GM12878 (cell line): ENCODE results near the gene LYL1. TPM values are rescaled to one million over a fixed set of nuclear protein-coding genes. Genes with fewer than 3 reads are reported as not detected.

ENCODE experiments used
- ATAC-seq: fragments of 200-7000 bp; cut with Tn5 transposase; 3 replicates; pipeline ENCODE4 v1.9.1; 2020; ENCODE audit warnings: mild to moderate bottlenecking, moderate library complexity
- BruUV-seq: library from RNA; stranded (reverse); fragments of 400-500 nt; replicated peaks from 2 replicates; lab custom pipeline; 2021; lab: Mats Ljungman, UMichigan
- CTCF ChIA-PET: fragments of 300-600 bp; sonication (Branson Sonifier 250); formaldehyde crosslinking; extraction: SDS; loops from one replicate; lab custom pipeline; 2021; ENCODE audit warnings: inconsistent platforms; lab: Yijun Ruan, JAX
- POLR2A ChIA-PET: fragments of 350-600 bp; formaldehyde crosslinking; extraction: SDS; loops from one replicate; lab custom pipeline; 2021; ENCODE audit warnings: inconsistent platforms; lab: Charles Lee
- RAD21 ChIA-PET: fragments of 300-600 bp; sonication (Branson Sonifier 250); formaldehyde crosslinking; loops from one replicate; lab custom pipeline; 2023; ENCODE audit warnings: antibody characterized with exemption; ENCODE audit not compliant: unreplicated experiment; lab: Charles Lee
- SMC1A ChIA-PET: fragments of 300-600 bp; sonication (Branson Sonifier 250); formaldehyde crosslinking; loops from one replicate; lab custom pipeline; 2023; ENCODE audit not compliant: unreplicated experiment, uncharacterized antibody; lab: Charles Lee
- DNase-seq: peaks from one replicate; pipeline ENCODE4 v3.0.0-alpha.2; 2011; ENCODE audit warnings: low read depth, low spot score
- FAIRE-seq: peaks from 3 replicates; lab custom pipeline; 2011; peaks lifted over from hg19 to GRCh38; lab: Jason Lieb, UNC
- H2AFZ ChIP-seq: 2 replicates; pipeline ENCODE4 v1.6.0; 2011; ENCODE audit warnings: low read depth, low read length, control low read depth; ENCODE audit not compliant: control insufficient read depth
- H3K27ac ChIP-seq: 2 replicates; pipeline ENCODE4 v1.5.1; 2011; ENCODE audit warnings: control low read depth; ENCODE audit not compliant: control insufficient read depth, insufficient read depth
- H3K27me3 ChIP-seq, 2 experiments: replicated peaks in 1 of 2; 2 replicates each; pipeline versions ENCODE4 v1.6.0 to v1.6.1; 2011; ENCODE audit warnings: low read length in 1 of 2; ENCODE audit not compliant: control insufficient read depth in 2 of 2, insufficient read depth in 2 of 2
- H3K36me3 ChIP-seq, 2 experiments: 2 replicates each; pipeline ENCODE4 v1.5.1; 2011; ENCODE audit warnings: low read length in 1 of 2; ENCODE audit not compliant: control insufficient read depth in 2 of 2, insufficient read depth in 2 of 2
- H3K4me1 ChIP-seq: 2 replicates; pipeline ENCODE4 v1.6.1; 2011; ENCODE audit warnings: mild to moderate bottlenecking, low read length, moderate library complexity, mixed read lengths; ENCODE audit not compliant: control insufficient read depth, insufficient read depth
- H3K4me2 ChIP-seq: 2 replicates; pipeline ENCODE4 v1.6.0; 2011; ENCODE audit warnings: control low read depth; ENCODE audit not compliant: control insufficient read depth, insufficient read depth
- H3K4me3 ChIP-seq: fragments of 200-600 bp; sonication (generic); 2 replicates; pipeline ENCODE4 v1.5.1; 2016
- H3K79me2 ChIP-seq: 2 replicates; pipeline ENCODE4 v1.6.0; 2011; ENCODE audit warnings: low read length; ENCODE audit not compliant: control insufficient read depth, insufficient read depth
- H3K9ac ChIP-seq: 2 replicates; pipeline ENCODE4 v1.8.0; 2011; ENCODE audit warnings: low read length, control low read depth, mixed read lengths; ENCODE audit not compliant: control insufficient read depth, insufficient read depth
- H3K9me3 ChIP-seq: replicated peaks from 3 replicates; pipeline ENCODE4 v1.5.1; 2011; ENCODE audit warnings: mild to moderate bottlenecking, low read length; ENCODE audit not compliant: control insufficient read depth, insufficient read depth
- H4K20me1 ChIP-seq: 2 replicates; pipeline ENCODE4 v1.6.0; 2011; ENCODE audit not compliant: control insufficient read depth, insufficient read depth
- BACH1 ChIP-seq: fragments of 450-650 bp; IDR thresholded peaks from 2 replicates; pipeline ENCODE4 v1.6.1; 2017; ENCODE audit warnings: mild to moderate bottlenecking, borderline replicate concordance
- CHD2 ChIP-seq: IDR thresholded peaks from 2 replicates; pipeline ENCODE4 v1.6.1; 2011; ENCODE audit warnings: low read depth, low read length, improper control_type of control experiment, borderline replicate concordance
- CREB1 ChIP-seq: IDR thresholded peaks from 2 replicates; pipeline ENCODE4 v1.6.1; 2012; ENCODE audit warnings: low read depth, mild to moderate bottlenecking, inconsistent platforms
- ESRRA ChIP-seq: IDR thresholded peaks from 2 replicates; pipeline ENCODE4 v1.6.1; 2012; ENCODE audit warnings: mild to moderate bottlenecking, low read length, improper control_type of control experiment
- MTA2 ChIP-seq: fragments of 450-650 bp; IDR thresholded peaks from 2 replicates; pipeline ENCODE4 v1.6.1; 2016; ENCODE audit warnings: low read depth, mild to moderate bottlenecking, moderate library complexity
- NKRF ChIP-seq: fragments of 450-650 bp; conservative IDR thresholded peaks from 2 replicates; pipeline ENCODE4 v1.6.1; 2017; ENCODE audit warnings: mild to moderate bottlenecking, moderate library complexity
- PML ChIP-seq: IDR thresholded peaks from 2 replicates; pipeline ENCODE4 v1.6.1; 2012; ENCODE audit warnings: low read length, inconsistent platforms
- PRDM15 ChIP-seq: fragments of 450-650 bp; formaldehyde crosslinking; IDR thresholded peaks from 2 replicates; pipeline ENCODE4 v1.4.0; 2020; ENCODE audit warnings: mild to moderate bottlenecking, moderate library complexity
- RELA ChIP-seq: fragments of 450-650 bp; IDR thresholded peaks from 2 replicates; pipeline ENCODE4 v1.8.0; 2014; ENCODE audit warnings: borderline replicate concordance; ENCODE audit not compliant: partially characterized antibody
- SMARCA5 ChIP-seq: fragments of 450-650 bp; IDR thresholded peaks from 2 replicates; pipeline ENCODE4 v1.6.1; 2017; ENCODE audit warnings: mild to moderate bottlenecking
- STAT1 ChIP-seq: fragments of 450-650 bp; conservative IDR thresholded peaks from 2 replicates; pipeline ENCODE4 v1.6.1; 2014; ENCODE audit warnings: antibody characterized with exemption, mild to moderate bottlenecking
- STAT3 ChIP-seq: IDR thresholded peaks from 2 replicates; pipeline ENCODE4 v1.6.1; 2011; ENCODE audit warnings: low read depth, low read length, improper control_type of control experiment
- TCF12 ChIP-seq: IDR thresholded peaks from 2 replicates; pipeline ENCODE4 v1.6.1; 2011; ENCODE audit warnings: low read depth, mild to moderate bottlenecking, low read length
- TCF3 ChIP-seq: IDR thresholded peaks from 2 replicates; pipeline ENCODE4 v1.6.1; 2012; ENCODE audit warnings: low read depth, mild to moderate bottlenecking, low read length, borderline replicate concordance; ENCODE audit not compliant: insufficient read depth
- USF1 ChIP-seq: IDR thresholded peaks from 2 replicates; pipeline ENCODE4 v1.6.1; 2011; ENCODE audit warnings: borderline replicate concordance, low read depth, mild to moderate bottlenecking, moderate library complexity, mixed read lengths, low read length; ENCODE audit not compliant: insufficient read depth; ENCODE audit errors: extremely low read length
- ZNF24 ChIP-seq: fragments of 450-650 bp; IDR thresholded peaks from 2 replicates; pipeline ENCODE4 v1.6.1; 2017; ENCODE audit warnings: antibody characterized with exemption, mild to moderate bottlenecking
- ZNF622 ChIP-seq: fragments of 450-650 bp; IDR thresholded peaks from 2 replicates; pipeline ENCODE4 v1.6.1; 2017; ENCODE audit warnings: mild to moderate bottlenecking, inconsistent platforms
- WGBS: methylation state at CpG from one replicate; pipeline ENCODE4 v1.1.6; 2016; ENCODE audit warnings: low lambda C conversion rate; ENCODE audit not compliant: insufficient replicate concordance, insufficient coverage; ENCODE audit errors: missing lambda C conversion rate; 5-methylcytosine and 5-hydroxymethylcytosine counted together
- in situ Hi-C: fragments of 300-500 bp; cut with MboI; formaldehyde crosslinking; loops from 9 replicates; pipeline ENCODE4 v1.14.3; 2018; ENCODE audit warnings: mixed read lengths
- intact Hi-C: fragments of 100-400 bp; cut with micrococcal nuclease; formaldehyde crosslinking; loops from one replicate; pipeline ENCODE4 v1.14.2; 2022; ENCODE audit not compliant: unreplicated experiment
- polyA plus RNA-seq, 11 experiments: library from polyadenylated mRNA; depleted of rRNA in 4 of 11; unstranded in 6 of 11; stranded (reverse) in 5 of 11; fragments of >200 nt; fragmentation: Nextera tagmentation in 4 of 11; fragmentation: Illumina TruSeq in 1 of 11; extraction: Ambion mirVana in 4 of 11; extraction: Trizol in 1 of 11; gene quantifications; 1 replicate in 1 of 11; 2 replicates in 10 of 11; pipeline versions ENCODE4 v1.2.1 to v1.2.3, GENCODE V29; 2011 to 2016; ENCODE audit warnings: inconsistent platforms in 2 of 11, missing spikeins in 2 of 11, low read depth in 1 of 11
- total RNA-seq, 4 experiments: library from RNA; depleted of rRNA in 3 of 4; stranded (reverse); fragments of >200 nt in 3 of 4; fragmentation: Illumina TruSeq in 1 of 4; extraction: Trizol in 1 of 4; gene quantifications; 2 replicates each; pipeline versions ENCODE4 v1.2.1 to v1.2.3, GENCODE V29; 2013 to 2021

The LYL1 gene
- total and polyA plus RNA-seq, 10 of the 15 experiments (the other 5 are each of a cell fraction or from before 2014, with no cell fraction given), result 0.10 to 34.8 (median 4.4) TPM

GRCh38 chr19:13073263-13073662, 29.4 kb downstream of the LYL1 start (continued):
- no peak for TF ChIP-seq TCF12
- no peak for TF ChIP-seq ZNF24

- H3K9me3 ChIP-seq, result no peaks in the 10 kb centered on the region
- H4K20me1 ChIP-seq, result no peaks in the 10 kb centered on the region
- RAD21 ChIA-PET, result no interaction called here
- no peak for ATAC-seq
- no peaks in the 10 kb centered on the region for H3K4me1 ChIP-seq
- CTCF ChIA-PET, result interaction anchor here (1.2 kb wide), 1 partner anchor 22 kb away, joined by 5 read pairs; no protein-coding TSS in a partner anchor
- H2AFZ ChIP-seq, result no peak overlapping the region
- POLR2A ChIA-PET, result no interaction called here
- FAIRE-seq, result no peak
- H3K79me2 ChIP-seq, result no peaks in the 10 kb centered on the region
- no TSS peak for BruUV-seq
- H3K27ac ChIP-seq, result no peak overlapping the region
- in situ Hi-C loops, result no loop called here
- 42% methylated on average over 9 of the region's 9 CpGs for WGBS
- no peak overlapping the region for H3K4me3 ChIP-seq
- peaks cover 0 to 1% of the 10 kb centered on the region in 2 experiments for H3K27me3 ChIP-seq
- SMC1A ChIA-PET, result no interaction called here
- no peak overlapping the region for H3K9ac ChIP-seq
- H3K4me2 ChIP-seq, result no peak overlapping the region
- no peak for DNase-seq
- intact Hi-C loops, result no loop called here
- H3K36me3 ChIP-seq, result no peaks in the 10 kb centered on the region
- no peak for TF ChIP-seq TCF3
- no peak for TF ChIP-seq NKRF
- TF ChIP-seq USF1, result no peak
- no peak for TF ChIP-seq RELA
- no peak for TF ChIP-seq ZNF622
- no peak for TF ChIP-seq STAT1
- TF ChIP-seq CHD2, result no peak
- no peak for TF ChIP-seq STAT3
- TF ChIP-seq MTA2, result no peak
- TF ChIP-seq CREB1, result no peak
- no peak for TF ChIP-seq BACH1
- no peak for TF ChIP-seq PML
- no peak for TF ChIP-seq ESRRA
- no peak for TF ChIP-seq PRDM15 (CRISPR knock-in tag)
- no peak for TF ChIP-seq SMARCA5
Observed at GRCh38 chr19:13072188-13072908, 30.3 kb downstream of the LYL1 start.
